Upper lobe of left lung (tissue), 4 donors: Measurements from ENCODE around the gene FYN.

Experiments
- EP300 ChIP-seq, 4 donors: sonication (generic); formaldehyde crosslinking; IDR thresholded peaks; one replicate each; pipeline ENCODE4 v1.5.1; 2017; ENCODE audit warnings: antibody characterized with exemption in 4 of 4, control low read depth in 2 of 4
- POLR2A ChIP-seq, 4 donors: fragments of 450-650 bp; IDR thresholded peaks; one replicate each; pipeline ENCODE4 v1.5.1; 2016 to 2017; ENCODE audit warnings: antibody characterized with exemption in 4 of 4, mild to moderate bottlenecking in 2 of 4
- TF ChIP-seq, protein P1 (sequence below), 6 experiments: fragments of 450-650 bp in 4 of 6; fragments of 200-600 bp in 2 of 6; sonication (generic) in 2 of 6; IDR thresholded peaks; one replicate each; pipeline ENCODE4 v1.5.1; 2016 to 2019; ENCODE audit warnings: antibody characterized with exemption in 6 of 6

GRCh38 chr6:111899531-111899930 is 26.3 kb upstream of the FYN start:
- TF ChIP-seq EP300 (IDR thresholded peaks at IDR 0.05): no peak
- TF ChIP-seq, protein P1, sequence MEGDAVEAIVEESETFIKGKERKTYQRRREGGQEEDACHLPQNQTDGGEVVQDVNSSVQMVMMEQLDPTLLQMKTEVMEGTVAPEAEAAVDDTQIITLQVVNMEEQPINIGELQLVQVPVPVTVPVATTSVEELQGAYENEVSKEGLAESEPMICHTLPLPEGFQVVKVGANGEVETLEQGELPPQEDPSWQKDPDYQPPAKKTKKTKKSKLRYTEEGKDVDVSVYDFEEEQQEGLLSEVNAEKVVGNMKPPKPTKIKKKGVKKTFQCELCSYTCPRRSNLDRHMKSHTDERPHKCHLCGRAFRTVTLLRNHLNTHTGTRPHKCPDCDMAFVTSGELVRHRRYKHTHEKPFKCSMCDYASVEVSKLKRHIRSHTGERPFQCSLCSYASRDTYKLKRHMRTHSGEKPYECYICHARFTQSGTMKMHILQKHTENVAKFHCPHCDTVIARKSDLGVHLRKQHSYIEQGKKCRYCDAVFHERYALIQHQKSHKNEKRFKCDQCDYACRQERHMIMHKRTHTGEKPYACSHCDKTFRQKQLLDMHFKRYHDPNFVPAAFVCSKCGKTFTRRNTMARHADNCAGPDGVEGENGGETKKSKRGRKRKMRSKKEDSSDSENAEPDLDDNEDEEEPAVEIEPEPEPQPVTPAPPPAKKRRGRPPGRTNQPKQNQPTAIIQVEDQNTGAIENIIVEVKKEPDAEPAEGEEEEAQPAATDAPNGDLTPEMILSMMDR (IDR thresholded peaks at IDR 0.05): no peak
- no peak for TF ChIP-seq POLR2A (IDR thresholded peaks at IDR 0.05)
